ENCODE measurements around the gene ADGRD1.

- no peak for TF ChIP-seq CTCF (IDR thresholded peaks at IDR 0.05)
- TF ChIP-seq POLR2A (IDR thresholded peaks at IDR 0.05; ENCODE audit: low read depth): no peak
- TF ChIP-seq POLR2AphosphoS5 (IDR thresholded peaks at IDR 0.05): no peak
- TF ChIP-seq EP300 (IDR thresholded peaks at IDR 0.05): no peak
Measured at GRCh38 chr12:131096681-131097181, 143.0 kb downstream of the ADGRD1 start.

Measured in esophagus muscularis mucosa (tissue), 4 donors.